ENCODE data around the gene LY6G6F. TPM values are rescaled to one million over a fixed set of nuclear protein-coding genes. Genes with fewer than 3 reads are reported as not detected.

The LY6G6F gene
- total and polyA plus RNA-seq, 10 of the 15 experiments (the other 5 are each of a cell fraction or from before 2014, with no cell fraction given), result not detected

DNA sequence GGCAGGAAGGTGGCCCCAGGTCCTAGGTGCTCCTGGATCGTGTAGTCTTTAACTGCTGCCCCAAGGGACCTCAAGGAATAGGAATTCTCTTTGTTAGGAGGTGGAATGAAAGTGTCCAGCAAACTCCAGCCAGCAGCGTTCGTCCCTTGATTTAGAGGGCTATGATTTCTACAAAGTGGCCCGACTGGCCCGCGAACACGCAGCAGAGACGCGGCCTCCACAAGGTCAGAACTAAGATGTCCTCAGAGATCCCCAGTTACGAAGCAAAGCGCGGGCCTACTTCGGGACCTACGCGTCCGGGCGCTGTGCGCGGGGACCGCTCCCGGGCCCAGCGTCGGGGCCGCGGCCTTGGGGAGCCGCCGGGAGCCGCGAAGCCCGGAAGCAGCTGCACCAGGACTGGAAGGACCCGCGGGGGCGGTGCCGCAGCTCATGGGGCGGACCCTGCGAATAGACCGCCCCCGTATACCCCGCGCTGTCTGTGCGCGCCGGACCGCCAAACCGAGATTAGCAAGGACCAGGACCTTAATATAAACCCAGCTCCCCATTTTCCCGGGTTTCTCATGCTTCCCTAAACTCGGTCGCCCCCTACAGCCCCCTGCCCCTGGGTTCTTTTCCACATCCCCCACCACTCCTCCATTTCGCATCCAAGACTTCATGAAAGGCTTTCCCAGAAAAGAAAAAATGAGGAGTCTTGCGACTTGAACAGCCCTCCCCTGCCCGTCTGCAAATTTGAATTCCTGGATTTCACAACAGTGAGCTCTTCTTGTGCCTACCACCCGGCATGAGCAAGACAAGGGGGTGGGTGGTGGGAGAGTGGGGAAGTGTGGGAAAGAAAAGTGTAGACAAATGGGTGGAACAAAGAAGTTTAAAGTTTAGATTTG is 46.0 kb upstream of the LY6G6F start, which contains the start of gene C6orf47 (continued):
- TF ChIP-seq, protein P1, sequence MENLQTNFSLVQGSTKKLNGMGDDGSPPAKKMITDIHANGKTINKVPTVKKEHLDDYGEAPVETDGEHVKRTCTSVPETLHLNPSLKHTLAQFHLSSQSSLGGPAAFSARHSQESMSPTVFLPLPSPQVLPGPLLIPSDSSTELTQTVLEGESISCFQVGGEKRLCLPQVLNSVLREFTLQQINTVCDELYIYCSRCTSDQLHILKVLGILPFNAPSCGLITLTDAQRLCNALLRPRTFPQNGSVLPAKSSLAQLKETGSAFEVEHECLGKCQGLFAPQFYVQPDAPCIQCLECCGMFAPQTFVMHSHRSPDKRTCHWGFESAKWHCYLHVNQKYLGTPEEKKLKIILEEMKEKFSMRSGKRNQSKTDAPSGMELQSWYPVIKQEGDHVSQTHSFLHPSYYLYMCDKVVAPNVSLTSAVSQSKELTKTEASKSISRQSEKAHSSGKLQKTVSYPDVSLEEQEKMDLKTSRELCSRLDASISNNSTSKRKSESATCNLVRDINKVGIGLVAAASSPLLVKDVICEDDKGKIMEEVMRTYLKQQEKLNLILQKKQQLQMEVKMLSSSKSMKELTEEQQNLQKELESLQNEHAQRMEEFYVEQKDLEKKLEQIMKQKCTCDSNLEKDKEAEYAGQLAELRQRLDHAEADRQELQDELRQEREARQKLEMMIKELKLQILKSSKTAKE (IDR thresholded peaks at IDR 0.05; ENCODE audit: low read depth, poor library complexity, severe bottlenecking), result no peak
- peak; percentile 83 for TF ChIP-seq IKZF1 (conservative IDR thresholded peaks at IDR 0.05)
- peak; percentile 85 for TF ChIP-seq BACH1 (IDR thresholded peaks at IDR 0.05; ENCODE audit: borderline replicate concordance)
- TF ChIP-seq, protein P2, sequence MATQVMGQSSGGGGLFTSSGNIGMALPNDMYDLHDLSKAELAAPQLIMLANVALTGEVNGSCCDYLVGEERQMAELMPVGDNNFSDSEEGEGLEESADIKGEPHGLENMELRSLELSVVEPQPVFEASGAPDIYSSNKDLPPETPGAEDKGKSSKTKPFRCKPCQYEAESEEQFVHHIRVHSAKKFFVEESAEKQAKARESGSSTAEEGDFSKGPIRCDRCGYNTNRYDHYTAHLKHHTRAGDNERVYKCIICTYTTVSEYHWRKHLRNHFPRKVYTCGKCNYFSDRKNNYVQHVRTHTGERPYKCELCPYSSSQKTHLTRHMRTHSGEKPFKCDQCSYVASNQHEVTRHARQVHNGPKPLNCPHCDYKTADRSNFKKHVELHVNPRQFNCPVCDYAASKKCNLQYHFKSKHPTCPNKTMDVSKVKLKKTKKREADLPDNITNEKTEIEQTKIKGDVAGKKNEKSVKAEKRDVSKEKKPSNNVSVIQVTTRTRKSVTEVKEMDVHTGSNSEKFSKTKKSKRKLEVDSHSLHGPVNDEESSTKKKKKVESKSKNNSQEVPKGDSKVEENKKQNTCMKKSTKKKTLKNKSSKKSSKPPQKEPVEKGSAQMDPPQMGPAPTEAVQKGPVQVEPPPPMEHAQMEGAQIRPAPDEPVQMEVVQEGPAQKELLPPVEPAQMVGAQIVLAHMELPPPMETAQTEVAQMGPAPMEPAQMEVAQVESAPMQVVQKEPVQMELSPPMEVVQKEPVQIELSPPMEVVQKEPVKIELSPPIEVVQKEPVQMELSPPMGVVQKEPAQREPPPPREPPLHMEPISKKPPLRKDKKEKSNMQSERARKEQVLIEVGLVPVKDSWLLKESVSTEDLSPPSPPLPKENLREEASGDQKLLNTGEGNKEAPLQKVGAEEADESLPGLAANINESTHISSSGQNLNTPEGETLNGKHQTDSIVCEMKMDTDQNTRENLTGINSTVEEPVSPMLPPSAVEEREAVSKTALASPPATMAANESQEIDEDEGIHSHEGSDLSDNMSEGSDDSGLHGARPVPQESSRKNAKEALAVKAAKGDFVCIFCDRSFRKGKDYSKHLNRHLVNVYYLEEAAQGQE (IDR thresholded peaks at IDR 0.05; ENCODE audit: low read depth, low read length), result 0 out of 2 replicates have a peak, but pooled peaks have one; percentile 34
- no peak for TF ChIP-seq WRNIP1 (IDR thresholded peaks at IDR 0.05; ENCODE audit: borderline replicate concordance, low read depth, low read length)
- TF ChIP-seq LARP7 (IDR thresholded peaks at IDR 0.05), result peak; percentile 80
- peak; percentile 60 for TF ChIP-seq RUNX3 (IDR thresholded peaks at IDR 0.05; ENCODE audit: low read length)
- TF ChIP-seq, protein P3, sequence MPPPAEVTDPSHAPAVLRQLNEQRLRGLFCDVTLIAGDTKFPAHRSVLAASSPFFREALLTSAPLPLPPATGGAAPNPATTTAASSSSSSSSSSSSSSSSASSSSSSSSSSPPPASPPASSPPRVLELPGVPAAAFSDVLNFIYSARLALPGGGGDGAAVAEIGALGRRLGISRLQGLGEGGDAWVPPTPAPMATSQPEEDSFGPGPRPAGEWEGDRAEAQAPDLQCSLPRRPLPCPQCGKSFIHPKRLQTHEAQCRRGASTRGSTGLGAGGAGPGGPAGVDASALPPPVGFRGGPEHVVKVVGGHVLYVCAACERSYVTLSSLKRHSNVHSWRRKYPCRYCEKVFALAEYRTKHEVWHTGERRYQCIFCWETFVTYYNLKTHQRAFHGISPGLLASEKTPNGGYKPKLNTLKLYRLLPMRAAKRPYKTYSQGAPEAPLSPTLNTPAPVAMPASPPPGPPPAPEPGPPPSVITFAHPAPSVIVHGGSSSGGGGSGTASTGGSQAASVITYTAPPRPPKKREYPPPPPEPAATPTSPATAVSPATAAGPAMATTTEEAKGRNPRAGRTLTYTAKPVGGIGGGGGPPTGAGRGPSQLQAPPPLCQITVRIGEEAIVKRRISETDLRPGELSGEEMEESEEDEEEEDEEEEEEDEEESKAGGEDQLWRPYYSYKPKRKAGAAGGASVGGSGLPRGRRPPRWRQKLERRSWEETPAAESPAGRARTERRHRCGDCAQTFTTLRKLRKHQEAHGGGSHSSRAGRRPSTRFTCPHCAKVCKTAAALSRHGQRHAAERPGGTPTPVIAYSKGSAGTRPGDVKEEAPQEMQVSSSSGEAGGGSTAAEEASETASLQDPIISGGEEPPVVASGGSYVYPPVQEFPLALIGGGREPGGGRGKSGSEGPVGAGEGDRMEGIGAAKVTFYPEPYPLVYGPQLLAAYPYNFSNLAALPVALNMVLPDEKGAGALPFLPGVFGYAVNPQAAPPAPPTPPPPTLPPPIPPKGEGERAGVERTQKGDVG (CRISPR knock-in tag; IDR thresholded peaks at IDR 0.05), result no peak
- no peak for TF ChIP-seq SIX5 (IDR thresholded peaks at IDR 0.05; ENCODE audit: low read depth, low read length, severe bottlenecking)
- peak; percentile 73 for TF ChIP-seq TCF12 (IDR thresholded peaks at IDR 0.05; ENCODE audit: low read depth, low read length)
- TF ChIP-seq MTA3 (IDR thresholded peaks at IDR 0.05; ENCODE audit: borderline replicate concordance, low read length), result 0 out of 2 replicates have a peak, but pooled peaks have one; percentile 20
- no peak for TF ChIP-seq CREM (IDR thresholded peaks at IDR 0.05; ENCODE audit: low read depth)
- TF ChIP-seq RB1 (IDR thresholded peaks at IDR 0.05; ENCODE audit: borderline replicate concordance), result 0 out of 2 replicates have a peak, but pooled peaks have one; percentile 56
- peak; percentile 42 for TF ChIP-seq HDAC6 (IDR thresholded peaks at IDR 0.05; ENCODE audit: unreplicated experiment)
- peak; percentile 37; the same call in 1 of the 2 replicates for TF ChIP-seq NFIC (IDR thresholded peaks at IDR 0.05; ENCODE audit: low read depth, low read length)
- TF ChIP-seq NBN (IDR thresholded peaks at IDR 0.05), result no peak
- peak; percentile 82; the same call in 1 of the 2 replicates for TF ChIP-seq TAF1 (IDR thresholded peaks at IDR 0.05; ENCODE audit: borderline replicate concordance, low read depth, low read length)
- TF ChIP-seq POU2F2 (IDR thresholded peaks at IDR 0.05; ENCODE audit: borderline replicate concordance, low read depth, low read length), result 0 out of 3 replicates have a peak, but pooled peaks have one; percentile 65
- no peak; the same call in 1 of the 2 replicates for TF ChIP-seq DPF2 (IDR thresholded peaks at IDR 0.05)
- TF ChIP-seq PML (IDR thresholded peaks at IDR 0.05; ENCODE audit: low read length), result peak; percentile 93
- peak; percentile 90 for TF ChIP-seq POLR2A (IDR thresholded peaks at IDR 0.05; ENCODE audit: low read depth, low read length)
- peak; percentile 61 for TF ChIP-seq MXI1 (IDR thresholded peaks at IDR 0.05; ENCODE audit: low read depth, low read length)

All from GM12878 (cell line).